Measurements from ENCODE around the gene INHBC.
A peak's percentile ranks its signal among the peaks of the same experiment; 100 is the strongest.
"Not testable (repeated sequence)": the region's sequence is repeated elsewhere in the genome, so short reads cannot be mapped to it uniquely, and the experiment has no call there.

Gene INHBC

GRCh38 chr12:57428965-57429364 lies 5.6 kb upstream of the INHBC start:
- no peak for DNase-seq (ENCODE audit: low read depth in 1 of 2, low spot score in 1 of 2)

- DNase-seq (ENCODE audit: low read depth in 1 of 2, low spot score in 1 of 2) = no peak
These were observed 5.0 kb upstream of the INHBC start for GRCh38 chr12:57429473-57430111.

- DNase-seq (ENCODE audit: low read depth in 1 of 2, low spot score in 1 of 2) = peak; percentile 10 to 48
These were observed 4.3 kb upstream of the INHBC start for GRCh38 chr12:57430112-57430930.

- peak; percentile 92 for DNase-seq (ENCODE audit: low read depth in 1 of 2, low spot score in 1 of 2)
These were observed 3.5 kb upstream of the INHBC start, which contains the start of gene R3HDM2 for GRCh38 chr12:57430931-57431566. Gene R3HDM2, minus strand, starts transcription at chr12:57431043. Its CDS starts 120,615 bp downstream, at chr12:57310428.

GRCh38 chr12:57431654-57432188 lies 2.9 kb upstream of the INHBC start:
- no peak for DNase-seq (ENCODE audit: low read depth in 1 of 2, low spot score in 1 of 2)

GRCh38 chr12:57433370-57433769 lies 1.2 kb upstream of the INHBC start:
- no peak for DNase-seq (ENCODE audit: low read depth in 1 of 2, low spot score in 1 of 2)

- DNase-seq (ENCODE audit: low read depth in 1 of 2, low spot score in 1 of 2) = no peak
These were observed 709 bp downstream of the INHBC start for GRCh38 chr12:57435293-57435692.

GRCh38 chr12:57438400-57438799 lies 3.8 kb downstream of the INHBC start:
- no peak for DNase-seq (ENCODE audit: low read depth in 1 of 2, low spot score in 1 of 2)

GRCh38 chr12:57439762-57440266 lies 5.2 kb downstream of the INHBC start:
- DNase-seq (ENCODE audit: low read depth in 1 of 2, low spot score in 1 of 2) = no peak

GRCh38 chr12:57441393-57441792 lies 6.8 kb downstream of the INHBC start:
- DNase-seq (ENCODE audit: low read depth in 1 of 2, low spot score in 1 of 2) = not testable (repeated sequence)

- DNase-seq (ENCODE audit: low read depth in 1 of 2, low spot score in 1 of 2) = no peak
These were observed 7.4 kb downstream of the INHBC start for GRCh38 chr12:57441846-57442427.

- not testable (repeated sequence) for DNase-seq (ENCODE audit: low read depth in 1 of 2, low spot score in 1 of 2)
These were observed 9.8 kb downstream of the INHBC start for GRCh38 chr12:57444337-57444736.

- no peak for DNase-seq (ENCODE audit: low read depth in 1 of 2, low spot score in 1 of 2)
These were observed 10.2 kb downstream of the INHBC start for GRCh38 chr12:57444744-57445143.

- DNase-seq (ENCODE audit: low read depth in 1 of 2, low spot score in 1 of 2) = no peak
These were observed 11.8 kb downstream of the INHBC start for GRCh38 chr12:57446292-57446960.

- DNase-seq (ENCODE audit: low read depth in 1 of 2, low spot score in 1 of 2) = no peak
These were observed 14.1 kb downstream of the INHBC start for GRCh38 chr12:57448669-57449068.

- DNase-seq (ENCODE audit: low read depth in 1 of 2, low spot score in 1 of 2) = no peak
These were observed 14.8 kb downstream of the INHBC start for GRCh38 chr12:57449375-57449774.

- DNase-seq (ENCODE audit: low read depth in 1 of 2, low spot score in 1 of 2) = no peak
These were observed 15.5 kb downstream of the INHBC start for GRCh38 chr12:57450057-57450456.

- DNase-seq (ENCODE audit: low read depth in 1 of 2, low spot score in 1 of 2) = no peak
These were observed 16.7 kb downstream of the INHBC start for GRCh38 chr12:57451233-57451778.

- DNase-seq (ENCODE audit: low read depth in 1 of 2, low spot score in 1 of 2) = no peak
These were observed 17.8 kb downstream of the INHBC start for GRCh38 chr12:57452181-57452936.
